GM12878 (cell line): Measurements from ENCODE around the gene ATG13. TPM values are rescaled to one million over a fixed set of nuclear protein-coding genes. Genes with fewer than 3 reads are reported as not detected.

Experiments
- ATAC-seq: fragments of 200-7000 bp; cut with Tn5 transposase; 3 replicates; pipeline ENCODE4 v1.9.1; 2020; ENCODE audit warnings: mild to moderate bottlenecking, moderate library complexity
- BruUV-seq: library from RNA; stranded (reverse); fragments of 400-500 nt; replicated peaks from 2 replicates; lab custom pipeline; 2021; lab: Mats Ljungman, UMichigan
- CTCF ChIA-PET: fragments of 300-600 bp; sonication (Branson Sonifier 250); formaldehyde crosslinking; extraction: SDS; loops from one replicate; lab custom pipeline; 2021; ENCODE audit warnings: inconsistent platforms; lab: Yijun Ruan, JAX
- POLR2A ChIA-PET: fragments of 350-600 bp; formaldehyde crosslinking; extraction: SDS; loops from one replicate; lab custom pipeline; 2021; ENCODE audit warnings: inconsistent platforms; lab: Charles Lee
- RAD21 ChIA-PET: fragments of 300-600 bp; sonication (Branson Sonifier 250); formaldehyde crosslinking; loops from one replicate; lab custom pipeline; 2023; ENCODE audit warnings: antibody characterized with exemption; ENCODE audit not compliant: unreplicated experiment; lab: Charles Lee
- SMC1A ChIA-PET: fragments of 300-600 bp; sonication (Branson Sonifier 250); formaldehyde crosslinking; loops from one replicate; lab custom pipeline; 2023; ENCODE audit not compliant: unreplicated experiment, uncharacterized antibody; lab: Charles Lee
- DNase-seq: peaks from one replicate; pipeline ENCODE4 v3.0.0-alpha.2; 2011; ENCODE audit warnings: low read depth, low spot score
- FAIRE-seq: peaks from 3 replicates; lab custom pipeline; 2011; peaks lifted over from hg19 to GRCh38; lab: Jason Lieb, UNC
- H2AFZ ChIP-seq: 2 replicates; pipeline ENCODE4 v1.6.0; 2011; ENCODE audit warnings: low read depth, low read length, control low read depth; ENCODE audit not compliant: control insufficient read depth
- H3K27ac ChIP-seq: 2 replicates; pipeline ENCODE4 v1.5.1; 2011; ENCODE audit warnings: control low read depth; ENCODE audit not compliant: control insufficient read depth, insufficient read depth
- H3K27me3 ChIP-seq, 2 experiments: replicated peaks in 1 of 2; 2 replicates each; pipeline versions ENCODE4 v1.6.0 to v1.6.1; 2011; ENCODE audit warnings: low read length in 1 of 2; ENCODE audit not compliant: control insufficient read depth in 2 of 2, insufficient read depth in 2 of 2
- H3K36me3 ChIP-seq, 2 experiments: 2 replicates each; pipeline ENCODE4 v1.5.1; 2011; ENCODE audit warnings: low read length in 1 of 2; ENCODE audit not compliant: control insufficient read depth in 2 of 2, insufficient read depth in 2 of 2
- H3K4me1 ChIP-seq: 2 replicates; pipeline ENCODE4 v1.6.1; 2011; ENCODE audit warnings: mild to moderate bottlenecking, low read length, moderate library complexity, mixed read lengths; ENCODE audit not compliant: control insufficient read depth, insufficient read depth
- H3K4me2 ChIP-seq: 2 replicates; pipeline ENCODE4 v1.6.0; 2011; ENCODE audit warnings: control low read depth; ENCODE audit not compliant: control insufficient read depth, insufficient read depth
- H3K4me3 ChIP-seq: fragments of 200-600 bp; sonication (generic); 2 replicates; pipeline ENCODE4 v1.5.1; 2016
- H3K79me2 ChIP-seq: 2 replicates; pipeline ENCODE4 v1.6.0; 2011; ENCODE audit warnings: low read length; ENCODE audit not compliant: control insufficient read depth, insufficient read depth
- H3K9ac ChIP-seq: 2 replicates; pipeline ENCODE4 v1.8.0; 2011; ENCODE audit warnings: low read length, control low read depth, mixed read lengths; ENCODE audit not compliant: control insufficient read depth, insufficient read depth
- H3K9me3 ChIP-seq: replicated peaks from 3 replicates; pipeline ENCODE4 v1.5.1; 2011; ENCODE audit warnings: mild to moderate bottlenecking, low read length; ENCODE audit not compliant: control insufficient read depth, insufficient read depth
- H4K20me1 ChIP-seq: 2 replicates; pipeline ENCODE4 v1.6.0; 2011; ENCODE audit not compliant: control insufficient read depth, insufficient read depth
- TCF3 ChIP-seq: IDR thresholded peaks from 2 replicates; pipeline ENCODE4 v1.6.1; 2012; ENCODE audit warnings: low read depth, mild to moderate bottlenecking, low read length, borderline replicate concordance; ENCODE audit not compliant: insufficient read depth
- WGBS: methylation state at CpG from one replicate; pipeline ENCODE4 v1.1.6; 2016; ENCODE audit warnings: low lambda C conversion rate; ENCODE audit not compliant: insufficient replicate concordance, insufficient coverage; ENCODE audit errors: missing lambda C conversion rate; 5-methylcytosine and 5-hydroxymethylcytosine counted together
- in situ Hi-C: fragments of 300-500 bp; cut with MboI; formaldehyde crosslinking; loops from 9 replicates; pipeline ENCODE4 v1.14.3; 2018; ENCODE audit warnings: mixed read lengths
- intact Hi-C: fragments of 100-400 bp; cut with micrococcal nuclease; formaldehyde crosslinking; loops from one replicate; pipeline ENCODE4 v1.14.2; 2022; ENCODE audit not compliant: unreplicated experiment
- polyA plus RNA-seq, 11 experiments: library from polyadenylated mRNA; depleted of rRNA in 4 of 11; unstranded in 6 of 11; stranded (reverse) in 5 of 11; fragments of >200 nt; fragmentation: Nextera tagmentation in 4 of 11; fragmentation: Illumina TruSeq in 1 of 11; extraction: Ambion mirVana in 4 of 11; extraction: Trizol in 1 of 11; gene quantifications; 1 replicate in 1 of 11; 2 replicates in 10 of 11; pipeline versions ENCODE4 v1.2.1 to v1.2.3, GENCODE V29; 2011 to 2016; ENCODE audit warnings: inconsistent platforms in 2 of 11, missing spikeins in 2 of 11, low read depth in 1 of 11
- total RNA-seq, 4 experiments: library from RNA; depleted of rRNA in 3 of 4; stranded (reverse); fragments of >200 nt in 3 of 4; fragmentation: Illumina TruSeq in 1 of 4; extraction: Trizol in 1 of 4; gene quantifications; 2 replicates each; pipeline versions ENCODE4 v1.2.1 to v1.2.3, GENCODE V29; 2013 to 2021
- TF ChIP-seq, protein P1 (sequence below): IDR thresholded peaks from 2 replicates; pipeline ENCODE4 v1.6.1; 2012; ENCODE audit warnings: improper control_type of control experiment, low read depth, low read length; ENCODE audit not compliant: insufficient replicate concordance

The ATG13 gene
- total and polyA plus RNA-seq, 10 of the 15 experiments (the other 5 are each of a cell fraction or from before 2014, with no cell fraction given) = 10.9 to 61.6 (median 50.9) TPM

GRCh38 chr11:46697303-46697702, 80.0 kb downstream of the ATG13 start:
- H3K9me3 ChIP-seq = no peaks in the 10 kb centered on the region
- BruUV-seq = no TSS peak
- peaks cover 5 to 10% of the 10 kb centered on the region in 2 experiments; a peak in 3 of 4 replicates for H3K36me3 ChIP-seq
- ChIA-PET RAD21 (no interaction called here), POLR2A (interaction anchor here (1.2 kb wide), 1 partner anchor 9 kb away, joined by 3 read pairs; no protein-coding TSS in a partner anchor), CTCF (no interaction called here), SMC1A (no interaction called here)
- no peaks in the 10 kb centered on the region for H3K27me3 ChIP-seq
- ATAC-seq (no peak), DNase-seq (no peak), FAIRE-seq (no peak)
- H3K4me3 ChIP-seq = no peak overlapping the region
- no peak overlapping the region for H3K27ac ChIP-seq
- in situ Hi-C loops = no loop called here
- TF ChIP-seq, protein P1, sequence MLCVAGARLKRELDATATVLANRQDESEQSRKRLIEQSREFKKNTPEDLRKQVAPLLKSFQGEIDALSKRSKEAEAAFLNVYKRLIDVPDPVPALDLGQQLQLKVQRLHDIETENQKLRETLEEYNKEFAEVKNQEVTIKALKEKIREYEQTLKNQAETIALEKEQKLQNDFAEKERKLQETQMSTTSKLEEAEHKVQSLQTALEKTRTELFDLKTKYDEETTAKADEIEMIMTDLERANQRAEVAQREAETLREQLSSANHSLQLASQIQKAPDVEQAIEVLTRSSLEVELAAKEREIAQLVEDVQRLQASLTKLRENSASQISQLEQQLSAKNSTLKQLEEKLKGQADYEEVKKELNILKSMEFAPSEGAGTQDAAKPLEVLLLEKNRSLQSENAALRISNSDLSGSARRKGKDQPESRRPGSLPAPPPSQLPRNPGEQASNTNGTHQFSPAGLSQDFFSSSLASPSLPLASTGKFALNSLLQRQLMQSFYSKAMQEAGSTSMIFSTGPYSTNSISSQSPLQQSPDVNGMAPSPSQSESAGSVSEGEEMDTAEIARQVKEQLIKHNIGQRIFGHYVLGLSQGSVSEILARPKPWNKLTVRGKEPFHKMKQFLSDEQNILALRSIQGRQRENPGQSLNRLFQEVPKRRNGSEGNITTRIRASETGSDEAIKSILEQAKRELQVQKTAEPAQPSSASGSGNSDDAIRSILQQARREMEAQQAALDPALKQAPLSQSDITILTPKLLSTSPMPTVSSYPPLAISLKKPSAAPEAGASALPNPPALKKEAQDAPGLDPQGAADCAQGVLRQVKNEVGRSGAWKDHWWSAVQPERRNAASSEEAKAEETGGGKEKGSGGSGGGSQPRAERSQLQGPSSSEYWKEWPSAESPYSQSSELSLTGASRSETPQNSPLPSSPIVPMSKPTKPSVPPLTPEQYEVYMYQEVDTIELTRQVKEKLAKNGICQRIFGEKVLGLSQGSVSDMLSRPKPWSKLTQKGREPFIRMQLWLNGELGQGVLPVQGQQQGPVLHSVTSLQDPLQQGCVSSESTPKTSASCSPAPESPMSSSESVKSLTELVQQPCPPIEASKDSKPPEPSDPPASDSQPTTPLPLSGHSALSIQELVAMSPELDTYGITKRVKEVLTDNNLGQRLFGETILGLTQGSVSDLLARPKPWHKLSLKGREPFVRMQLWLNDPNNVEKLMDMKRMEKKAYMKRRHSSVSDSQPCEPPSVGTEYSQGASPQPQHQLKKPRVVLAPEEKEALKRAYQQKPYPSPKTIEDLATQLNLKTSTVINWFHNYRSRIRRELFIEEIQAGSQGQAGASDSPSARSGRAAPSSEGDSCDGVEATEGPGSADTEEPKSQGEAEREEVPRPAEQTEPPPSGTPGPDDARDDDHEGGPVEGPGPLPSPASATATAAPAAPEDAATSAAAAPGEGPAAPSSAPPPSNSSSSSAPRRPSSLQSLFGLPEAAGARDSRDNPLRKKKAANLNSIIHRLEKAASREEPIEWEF = no peak
- TF ChIP-seq TCF3 = no peak
- no peak overlapping the region for H3K9ac ChIP-seq
- H3K79me2 ChIP-seq = peaks cover 22% of the 10 kb centered on the region
- 98% methylated on average over 3 of the region's 3 CpGs for WGBS
- H4K20me1 ChIP-seq = no peaks in the 10 kb centered on the region
- no peak overlapping the region for H3K4me2 ChIP-seq
- intact Hi-C loops = no loop called here
- H3K4me1 ChIP-seq = no peaks in the 10 kb centered on the region; the same call in 1 of the 2 replicates
- no peak overlapping the region for H2AFZ ChIP-seq
